GM21360 (cell line): ENCODE measurements around the gene ALPK1.
"Not testable (repeated sequence)": the region's sequence is repeated elsewhere in the genome, so short reads cannot be mapped to it uniquely, and the experiment has no call there.

Experiments
- ATAC-seq: cut with Tn5 transposase; IDR thresholded peaks from one replicate; pipeline ENCODE4 v1.9.1; 2021; ENCODE audit warnings: mild to moderate bottlenecking, moderate library complexity; ENCODE audit not compliant: unreplicated experiment

ALPK1 gene

DNA sequence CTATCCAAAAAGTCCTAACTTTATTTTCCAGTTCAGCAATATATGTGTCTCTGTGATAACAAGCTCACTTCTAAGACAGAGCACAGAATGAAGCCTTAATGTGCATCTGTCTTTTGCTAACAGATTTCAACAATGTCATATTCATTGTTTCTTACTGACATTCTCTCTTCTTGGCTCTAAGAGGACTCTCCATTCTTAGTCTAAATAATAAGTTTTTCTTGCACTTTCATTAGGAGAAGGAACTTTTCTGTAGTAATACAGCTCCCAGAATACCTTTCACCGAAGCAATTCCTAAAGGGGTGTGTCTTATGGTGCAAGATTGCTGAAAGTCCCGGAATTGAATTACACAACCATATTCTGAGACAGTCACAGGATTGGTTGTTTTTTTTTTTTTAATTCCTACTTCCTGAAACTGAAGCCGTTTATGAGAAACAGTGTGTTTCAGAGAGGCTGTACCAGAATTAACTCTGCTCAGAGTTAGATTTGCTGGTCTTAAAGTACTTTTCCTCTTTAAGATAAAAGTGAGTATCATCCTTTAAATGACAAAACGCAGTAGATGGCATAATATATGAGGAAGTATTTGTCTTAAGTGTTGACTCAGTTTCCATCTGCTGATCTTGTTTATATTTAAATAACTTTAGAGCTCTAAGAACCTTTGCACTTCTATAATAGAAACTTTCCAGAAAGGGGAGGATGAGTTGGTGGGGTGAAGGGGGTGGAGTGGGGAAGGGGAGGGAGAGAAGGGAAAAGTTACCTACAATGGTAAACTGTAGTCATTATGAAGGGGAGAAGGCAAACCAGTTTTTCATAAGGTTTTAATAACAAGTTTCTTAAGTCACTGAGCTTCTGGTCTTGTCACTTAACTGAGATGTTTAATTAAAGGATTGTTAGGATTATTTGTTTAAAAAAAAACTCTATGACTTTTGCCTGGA lies at the start of gene ALPK1:
Gene ALPK1 (plus strand): TSS at position 421 of the 932 bp plus-strand sequence.
- ATAC-seq = peak; percentile 83

DNA sequence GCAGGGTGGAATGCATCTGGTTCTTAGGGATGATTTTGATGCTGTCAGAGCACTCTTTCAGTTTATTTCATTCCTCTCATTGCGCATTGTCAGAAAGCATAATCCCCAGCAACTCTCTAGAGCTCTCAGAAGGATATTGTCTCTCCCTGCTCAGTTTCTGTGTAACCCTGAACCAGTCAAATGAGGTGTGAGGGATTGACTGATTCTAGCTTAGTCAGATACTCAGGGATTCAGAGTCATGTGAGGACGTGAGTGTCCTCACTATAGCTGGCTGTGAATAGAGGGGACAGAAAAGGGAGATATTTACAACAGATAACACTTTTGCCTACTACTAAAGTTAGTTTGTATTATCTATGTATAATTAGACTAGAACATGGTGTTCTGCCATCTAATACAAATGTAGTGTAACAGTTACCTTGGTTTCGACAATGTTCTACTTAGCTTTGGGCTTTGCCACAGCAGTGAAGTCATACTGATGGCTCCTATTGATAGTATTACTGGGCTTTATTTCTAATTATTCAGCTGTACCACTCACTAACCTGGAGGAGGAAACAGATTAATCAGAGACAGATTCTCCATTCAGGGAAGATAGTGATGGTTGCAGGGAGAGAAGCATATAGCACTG lies 46.0 kb upstream of the ALPK1 start:
- ATAC-seq = no peak

DNA sequence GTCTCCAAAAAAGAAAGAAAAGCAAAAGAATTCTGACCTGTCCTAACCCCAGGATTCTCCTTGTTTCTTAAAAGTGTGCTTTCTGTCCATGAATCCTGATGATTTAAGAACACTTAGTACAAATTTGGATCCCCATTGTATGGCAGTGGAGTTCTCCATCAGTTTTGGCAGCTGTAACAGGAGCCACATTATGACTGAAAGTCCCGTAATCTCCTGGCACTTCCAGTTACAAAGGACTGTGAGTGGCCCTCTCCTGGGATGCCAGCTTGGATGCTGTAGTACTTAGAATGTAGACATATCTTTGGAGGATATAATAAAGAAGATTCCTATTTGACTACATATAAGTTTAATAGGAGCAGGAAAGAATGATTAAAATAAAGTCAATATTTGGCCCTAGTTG lies 44.9 kb upstream of the ALPK1 start:
- ATAC-seq = no peak

DNA sequence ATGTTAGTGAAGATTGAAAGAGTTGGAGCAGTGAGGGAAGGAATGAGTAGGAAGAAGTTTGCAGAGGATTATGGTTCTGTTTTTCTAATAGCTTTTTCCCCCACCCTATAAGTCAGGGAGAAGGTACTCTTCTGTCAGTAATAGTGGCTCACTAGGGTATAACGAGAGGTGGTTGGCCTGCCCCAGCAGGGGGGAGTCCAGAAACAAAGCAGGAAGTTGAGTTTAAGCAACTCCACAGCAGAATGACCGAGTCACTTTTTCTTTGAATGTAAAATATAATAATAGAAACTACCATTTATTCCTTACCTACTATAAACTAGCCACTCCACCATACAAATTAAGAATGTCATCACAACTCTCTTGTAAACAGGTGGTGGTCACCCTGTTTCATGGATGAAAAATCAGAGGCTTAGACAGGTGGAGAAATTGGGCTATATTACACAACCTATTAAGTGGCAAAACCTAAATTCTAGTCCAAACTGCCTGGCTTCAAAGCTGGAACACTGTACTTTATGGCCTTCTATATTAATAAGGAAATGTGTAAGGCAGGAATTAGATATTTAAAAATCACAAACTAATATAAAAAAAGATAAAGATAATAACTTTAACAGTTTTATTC lies 43.7 kb upstream of the ALPK1 start:
- peak; percentile 88 for ATAC-seq

DNA sequence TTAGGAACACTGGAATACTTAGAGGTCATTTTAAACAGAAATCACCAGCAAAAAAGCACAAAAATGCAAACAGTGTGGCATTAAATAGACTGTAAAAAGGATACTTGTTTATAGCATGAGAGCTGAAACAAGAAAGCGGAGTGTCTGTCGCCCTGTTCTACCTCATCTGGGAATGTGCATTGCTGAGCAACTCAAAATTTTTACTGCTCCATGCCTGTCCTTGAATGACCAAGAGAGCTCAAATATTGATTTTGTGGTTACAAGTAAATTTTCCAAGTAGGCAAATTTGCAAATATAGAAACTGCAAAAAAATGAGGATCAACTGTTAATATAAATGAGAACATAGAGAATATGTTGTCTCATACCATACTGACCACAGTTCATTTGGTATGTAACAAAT lies 40.1 kb upstream of the ALPK1 start:
- ATAC-seq = no peak

DNA sequence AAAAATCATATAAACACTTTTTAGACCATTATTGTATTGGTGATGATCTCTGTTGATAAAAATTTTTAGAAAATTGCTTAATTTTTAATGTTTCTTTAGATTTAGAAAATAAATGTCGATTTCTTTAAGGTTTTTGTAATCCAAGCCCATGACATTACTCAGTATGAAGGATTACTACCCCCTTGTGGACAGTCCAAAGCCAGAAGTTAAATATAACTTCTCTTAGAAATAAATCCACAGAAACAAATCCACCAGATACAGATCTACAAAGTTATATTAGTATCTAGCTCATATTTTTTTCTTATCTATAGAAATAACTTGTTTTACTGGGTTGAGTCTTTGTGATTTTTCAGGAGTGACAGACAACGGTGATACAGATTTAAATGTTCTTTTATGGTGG lies 30.3 kb upstream of the ALPK1 start:
- no peak for ATAC-seq

DNA sequence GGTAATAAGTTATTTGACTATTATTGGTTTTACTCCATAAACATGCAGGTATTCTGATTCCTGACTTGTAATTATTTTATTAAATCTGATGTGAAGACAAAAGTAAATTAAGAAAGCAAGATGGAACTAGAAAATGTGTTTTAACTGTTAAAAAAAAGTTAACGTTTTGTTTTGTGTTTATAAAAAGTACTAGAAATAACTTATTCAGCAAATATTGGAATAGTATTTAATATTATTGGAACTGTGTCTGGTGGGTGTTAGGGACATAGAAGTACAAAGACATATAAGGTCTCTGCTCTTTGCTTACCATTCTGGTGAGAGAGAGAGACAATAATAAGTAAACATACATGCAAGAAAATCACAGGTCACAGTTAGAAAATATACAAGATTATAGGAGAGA lies 27.1 kb upstream of the ALPK1 start:
- ATAC-seq = no peak

DNA sequence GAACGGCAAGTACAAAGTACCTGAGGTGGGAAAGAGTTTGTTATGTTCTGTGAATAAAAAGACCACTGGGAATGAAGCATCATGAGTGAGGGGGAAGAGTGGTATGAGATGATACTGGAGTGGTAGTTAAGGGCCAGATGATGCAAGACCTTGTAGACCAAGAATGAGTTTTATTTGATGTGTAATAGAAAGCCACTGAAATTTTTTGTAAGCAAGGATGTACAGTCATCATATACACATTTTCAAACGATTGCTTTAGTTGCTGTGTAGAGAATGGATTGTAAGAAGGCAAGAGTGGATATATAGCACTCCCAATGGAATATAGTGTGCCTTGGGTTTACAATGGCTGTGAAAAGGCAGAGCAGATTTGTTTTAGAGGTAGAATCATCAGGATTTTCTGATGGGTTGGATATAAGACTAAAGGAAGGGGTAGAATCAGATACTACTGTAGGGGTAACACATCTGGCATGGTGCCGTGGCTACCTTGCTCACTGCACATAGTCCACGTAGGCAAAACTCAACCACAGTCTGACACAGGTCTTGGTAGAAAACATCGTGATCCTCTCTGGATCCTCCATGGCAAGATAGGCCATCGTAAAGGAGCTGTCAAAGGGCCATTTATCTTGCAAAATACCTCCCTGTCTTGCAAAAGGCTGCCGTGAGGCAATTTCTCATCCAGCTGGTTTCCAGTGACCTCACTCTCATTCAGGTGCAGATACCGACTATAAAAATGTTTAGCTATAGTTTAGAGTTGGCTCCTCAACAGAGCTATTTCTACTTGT lies 26.3 kb upstream of the ALPK1 start:
- ATAC-seq = no peak

DNA sequence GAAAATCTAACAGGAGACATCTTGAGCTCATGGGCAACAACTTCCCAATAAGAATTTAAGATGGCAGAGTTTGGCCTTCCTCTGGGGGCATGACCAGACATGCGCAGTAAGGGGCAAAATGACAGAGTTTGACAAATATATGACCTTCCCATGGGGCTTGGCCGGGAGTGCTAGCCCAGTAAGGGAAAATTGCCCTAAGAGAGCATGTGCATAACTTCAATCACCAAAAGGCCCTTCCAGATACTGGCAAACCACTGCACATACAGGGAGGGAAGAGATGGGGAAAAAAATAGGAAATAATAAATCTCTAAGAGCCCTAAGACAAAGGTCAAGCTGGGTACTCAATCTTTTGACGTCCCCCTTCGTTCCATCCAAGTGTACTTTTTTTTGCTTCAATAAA lies 24.9 kb upstream of the ALPK1 start:
- no peak for ATAC-seq

DNA sequence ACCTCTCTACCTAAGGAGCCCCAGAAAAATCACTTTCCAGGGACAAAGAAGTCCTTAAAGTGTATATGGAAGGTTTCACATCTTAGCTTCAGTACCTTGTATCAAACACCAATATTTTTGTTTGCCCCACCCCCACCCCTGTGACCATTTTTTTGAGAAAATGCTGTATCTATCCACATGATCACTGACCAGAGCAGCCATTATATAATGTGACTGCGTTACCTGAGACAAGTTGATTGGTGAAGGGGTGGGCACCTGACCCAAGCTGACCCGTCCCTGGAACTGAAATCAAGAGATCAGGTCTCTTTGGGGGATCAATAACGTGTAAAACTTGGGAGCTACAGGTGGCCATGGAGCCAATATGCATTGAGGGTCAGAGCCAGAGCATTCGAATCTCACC lies 22.2 kb upstream of the ALPK1 start:
- ATAC-seq = no peak

DNA sequence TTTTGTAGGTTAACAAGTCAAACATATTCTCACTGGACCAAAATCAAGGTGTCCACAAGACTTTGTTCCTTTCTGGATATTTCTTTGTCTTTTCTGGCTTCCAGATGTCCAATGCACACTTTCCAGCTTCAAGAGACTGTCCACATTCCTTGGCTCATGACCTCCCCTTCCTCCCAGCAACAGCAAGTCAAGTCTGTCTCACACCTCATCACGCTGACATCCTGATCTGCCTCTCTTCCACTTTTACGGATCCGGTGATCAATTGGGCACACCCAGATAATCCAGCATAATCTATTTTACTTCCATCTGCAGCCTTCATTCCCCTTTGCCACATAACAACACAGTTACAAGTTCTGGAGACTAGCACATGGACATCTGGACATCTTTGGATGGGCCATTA lies 21.1 kb upstream of the ALPK1 start:
- ATAC-seq = no peak

DNA sequence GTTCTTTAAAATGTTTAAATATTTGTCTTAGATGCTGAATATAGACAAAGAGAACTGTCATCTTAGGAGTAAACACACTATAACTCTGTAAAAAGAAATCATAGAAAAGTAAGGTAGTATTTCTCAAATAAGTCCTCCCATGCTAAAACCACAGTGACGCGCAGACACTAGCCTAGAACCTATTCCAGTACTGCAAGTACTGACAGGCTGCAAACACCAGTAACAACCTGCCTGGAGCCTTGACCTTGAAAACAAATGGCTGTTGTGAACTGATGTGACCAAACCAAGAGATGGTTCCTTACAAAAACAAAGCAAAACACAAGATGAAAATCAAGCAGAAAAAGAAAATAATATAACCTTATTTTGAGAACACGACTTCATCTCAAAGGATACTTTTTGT lies 19.9 kb upstream of the ALPK1 start:
- ATAC-seq = no peak

DNA sequence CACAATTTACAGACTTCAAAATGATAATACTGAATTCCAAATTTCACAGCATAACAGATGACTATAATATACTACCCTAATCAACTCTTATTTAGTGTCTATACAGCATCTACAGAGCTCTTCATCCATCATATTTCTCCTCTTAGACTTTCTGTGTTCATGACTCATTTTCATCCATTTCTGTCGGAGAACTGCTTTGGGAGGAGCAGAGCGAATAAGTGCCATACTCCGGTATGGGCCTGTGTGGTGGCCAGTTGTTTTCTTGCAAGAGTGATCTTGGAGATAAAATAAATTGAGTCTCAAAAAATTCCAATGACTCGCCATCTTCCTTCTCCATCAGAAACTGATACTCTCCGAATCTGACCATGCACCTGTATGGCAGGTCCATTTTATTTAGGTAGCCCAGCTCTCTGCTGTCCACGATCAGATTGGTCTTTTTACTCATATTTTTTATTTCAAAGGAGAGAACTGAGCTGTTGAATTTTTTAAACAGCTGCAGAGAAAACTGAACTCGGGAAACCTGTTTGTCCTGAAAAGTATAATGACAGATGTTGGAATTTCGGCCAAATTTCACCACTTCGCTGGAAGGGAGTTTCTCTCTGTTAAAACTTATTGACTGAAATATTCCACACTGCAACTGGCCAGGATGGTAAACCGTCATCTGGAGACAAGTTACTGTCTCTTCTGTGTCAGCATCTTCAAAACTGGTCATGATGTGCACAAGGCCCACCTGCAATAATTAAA lies 19.3 kb upstream of the ALPK1 start:
- ATAC-seq = no peak

DNA sequence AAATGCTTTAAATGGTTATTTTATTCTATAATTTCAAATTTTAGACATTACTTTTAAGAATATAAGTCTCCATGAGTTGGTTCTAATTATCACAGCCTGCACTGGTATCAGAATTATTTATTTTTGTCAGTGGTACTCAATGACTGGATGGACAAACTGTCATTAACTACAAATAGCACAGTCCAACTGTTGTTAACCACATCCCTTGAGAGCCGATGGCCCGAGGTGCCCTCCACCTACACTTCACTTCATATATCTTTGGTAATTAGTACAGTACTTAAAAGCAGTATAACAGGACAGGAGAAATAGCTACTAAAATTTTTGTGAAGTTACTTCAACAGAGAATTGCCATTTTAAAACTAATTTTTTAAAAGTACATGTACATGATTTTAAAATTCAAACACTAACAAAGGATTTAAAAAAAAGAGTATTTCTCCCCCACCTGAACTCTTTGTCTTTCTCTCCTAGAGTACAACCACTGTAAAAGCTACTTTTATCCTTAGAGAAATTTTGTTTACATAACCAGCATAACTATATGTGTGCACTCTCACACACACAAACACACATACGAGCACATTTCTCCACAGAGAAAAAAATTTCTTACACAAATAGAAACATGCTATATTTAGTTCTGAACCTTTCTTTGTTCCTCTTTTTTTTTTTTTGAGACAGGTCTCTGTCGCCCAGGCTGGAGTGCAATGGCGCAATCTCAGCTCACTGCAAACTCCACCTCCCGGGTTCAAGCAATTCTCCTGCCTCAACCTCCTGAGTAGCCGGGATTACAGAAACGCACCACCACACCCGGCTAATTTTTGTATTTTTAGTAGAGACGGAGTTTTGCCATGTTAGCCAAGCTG lies 17.9 kb upstream of the ALPK1 start:
- peak; percentile 54 for ATAC-seq

DNA sequence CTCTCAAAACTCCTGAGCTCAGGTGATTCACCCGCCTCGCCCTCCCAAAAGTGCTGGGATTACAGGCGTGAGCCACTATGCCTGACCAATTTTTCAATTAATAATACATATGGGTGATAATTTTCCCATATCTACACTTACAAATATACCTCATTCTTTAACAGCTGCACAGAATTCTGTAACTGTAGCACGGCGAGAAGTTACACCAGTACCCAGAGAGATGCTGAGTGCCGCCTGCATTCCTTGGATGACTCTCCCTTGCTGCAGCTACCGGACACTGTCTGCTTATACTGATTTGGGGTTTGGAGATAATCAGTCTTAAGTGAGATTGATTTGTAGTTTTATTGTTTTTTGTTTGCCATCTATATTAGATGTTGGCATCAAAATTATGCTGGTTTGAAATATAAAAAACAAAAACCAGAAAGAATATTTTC lies 17.3 kb upstream of the ALPK1 start:
- ATAC-seq = peak; percentile 39

DNA sequence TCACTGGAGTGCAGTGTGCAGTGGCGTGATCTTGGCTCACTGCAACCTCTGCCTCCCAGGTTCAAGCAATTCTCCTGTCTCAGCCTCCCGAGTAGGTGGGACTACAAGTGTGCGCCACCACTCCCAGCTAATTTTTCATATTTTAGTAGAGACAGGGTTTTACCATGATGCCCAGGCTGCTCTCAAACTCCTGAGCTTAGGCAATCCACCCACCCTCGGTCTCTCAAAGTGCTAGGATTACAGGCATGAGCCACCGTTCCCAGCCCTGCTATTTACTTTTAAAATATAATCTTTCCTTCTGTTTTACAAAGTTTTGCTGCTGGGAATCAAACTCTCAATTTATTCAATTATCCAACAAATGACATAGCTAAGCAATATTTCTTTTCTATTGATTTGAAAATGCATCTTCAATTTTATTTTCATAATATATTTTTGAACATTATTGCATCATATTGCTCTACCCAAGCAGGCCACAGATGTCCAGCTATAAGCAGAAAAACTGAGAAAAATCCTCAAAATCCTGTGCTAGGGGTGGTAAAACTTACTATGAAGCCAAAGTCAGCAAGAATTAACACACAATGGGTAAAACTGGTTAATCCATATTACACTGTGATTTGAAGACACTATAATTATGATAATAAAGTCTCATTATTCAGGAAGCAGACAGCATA lies 16.6 kb upstream of the ALPK1 start:
- no peak for ATAC-seq

DNA sequence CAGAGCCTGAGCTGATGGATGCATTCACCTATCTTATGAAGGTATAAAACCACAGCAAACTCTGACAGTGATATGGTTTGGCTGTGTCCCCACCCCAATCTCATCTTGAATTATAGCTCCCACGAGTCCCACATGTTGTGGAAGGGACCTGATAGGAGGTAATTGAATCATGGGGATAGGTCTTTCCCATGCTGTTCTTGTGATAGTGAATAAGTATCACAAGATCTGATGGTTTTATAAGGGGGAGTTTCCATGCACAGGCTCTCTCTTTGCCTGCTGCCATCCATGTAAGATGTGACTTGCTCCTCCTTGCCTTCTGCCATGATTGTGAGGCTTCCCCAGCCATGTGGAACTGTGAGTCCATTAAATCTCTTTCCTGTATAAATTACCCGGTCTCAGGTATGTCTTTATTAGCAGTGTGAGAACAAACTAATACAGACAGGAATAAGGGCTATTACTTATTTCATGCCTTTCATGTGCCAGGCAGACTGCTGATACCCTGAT lies 15.2 kb upstream of the ALPK1 start:
- not testable (repeated sequence) for ATAC-seq

DNA sequence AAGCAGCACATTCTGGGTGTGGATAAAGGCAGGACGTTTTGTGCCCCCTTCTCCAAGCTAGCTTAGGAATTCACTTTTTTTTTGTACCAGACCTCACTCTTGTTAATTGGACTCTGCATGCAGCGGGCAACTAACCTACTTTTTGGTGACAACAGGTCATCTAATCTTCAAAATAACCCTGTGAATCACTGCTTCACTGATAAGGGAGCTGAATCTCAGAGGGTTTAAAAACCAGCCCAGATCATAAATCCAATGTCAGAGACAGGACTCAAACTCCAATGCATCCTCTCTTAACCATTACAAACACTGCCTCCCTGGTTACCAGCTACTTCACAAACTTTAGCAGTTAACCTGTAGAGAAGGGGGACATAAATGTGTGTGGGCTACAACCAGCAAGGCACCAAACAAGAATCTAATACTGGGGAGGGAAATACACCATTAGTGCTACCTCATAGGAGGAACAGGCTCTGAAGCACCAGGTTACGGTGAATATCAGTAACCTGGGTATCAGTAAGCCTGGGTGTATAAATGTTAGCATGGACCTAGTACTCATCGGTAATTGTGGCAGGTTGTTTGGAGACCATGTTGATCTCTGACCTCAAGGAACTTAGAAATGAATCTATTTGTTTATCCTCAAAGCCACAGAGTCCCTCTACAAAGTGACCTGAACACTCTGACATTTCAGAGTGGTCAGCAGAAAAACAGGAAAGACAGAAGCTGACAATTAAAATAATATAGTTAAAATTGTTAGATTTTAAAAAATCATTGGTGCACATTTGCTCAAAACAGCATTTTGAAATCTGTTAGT lies 14.1 kb upstream of the ALPK1 start:
- no peak for ATAC-seq
